GM04504 (cell line): Measurements from ENCODE around the gene RIC8A.
A peak's percentile ranks its signal among the peaks of the same experiment; 100 is the strongest.
"Not testable (repeated sequence)": the region's sequence is repeated elsewhere in the genome, so short reads cannot be mapped to it uniquely, and the experiment has no call there.

Experiments
- DNase-seq: peaks from one replicate; pipeline ENCODE4 v3.0.0-alpha.2; 2012; ENCODE audit warnings: low read depth

RIC8A gene

DNA sequence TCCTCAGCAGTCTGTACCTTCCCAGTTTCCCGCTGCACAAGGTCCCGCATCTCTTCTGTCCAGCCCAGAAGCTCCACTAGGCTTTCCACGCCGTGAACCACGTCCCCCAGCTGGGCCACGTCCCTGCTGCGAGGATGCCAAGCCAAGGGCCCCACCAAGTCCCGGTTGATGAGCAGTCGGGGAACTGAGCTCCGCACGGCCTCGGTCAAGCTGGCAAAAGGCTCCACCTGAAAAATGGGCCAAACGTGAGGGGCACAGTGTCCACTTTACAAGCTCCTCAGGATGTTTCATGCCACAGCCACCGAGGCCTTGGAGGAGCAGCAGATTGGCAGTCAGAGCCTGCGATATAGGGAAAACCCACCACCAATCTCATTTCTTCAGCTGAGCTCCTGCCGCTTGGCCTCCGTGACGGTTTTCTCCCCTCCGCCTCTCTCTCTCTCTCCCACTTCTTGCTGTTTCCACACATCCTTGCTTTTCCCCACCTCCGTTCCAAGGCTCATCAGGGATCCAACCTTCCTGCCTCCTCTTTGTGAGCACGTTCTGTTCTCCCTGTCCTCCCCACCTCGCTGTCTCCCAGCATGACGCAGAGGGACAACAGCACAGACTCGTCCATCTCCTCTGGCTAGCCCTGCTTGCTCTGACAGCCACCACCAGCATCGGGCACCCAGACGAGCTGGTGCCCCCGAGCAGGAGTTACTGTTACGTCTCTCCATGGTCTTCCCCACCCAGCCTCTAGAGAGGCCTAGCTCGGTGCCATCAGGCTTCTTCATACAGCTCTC lies 11.5 kb downstream of the RIC8A start:
- DNase-seq, result no peak

DNA sequence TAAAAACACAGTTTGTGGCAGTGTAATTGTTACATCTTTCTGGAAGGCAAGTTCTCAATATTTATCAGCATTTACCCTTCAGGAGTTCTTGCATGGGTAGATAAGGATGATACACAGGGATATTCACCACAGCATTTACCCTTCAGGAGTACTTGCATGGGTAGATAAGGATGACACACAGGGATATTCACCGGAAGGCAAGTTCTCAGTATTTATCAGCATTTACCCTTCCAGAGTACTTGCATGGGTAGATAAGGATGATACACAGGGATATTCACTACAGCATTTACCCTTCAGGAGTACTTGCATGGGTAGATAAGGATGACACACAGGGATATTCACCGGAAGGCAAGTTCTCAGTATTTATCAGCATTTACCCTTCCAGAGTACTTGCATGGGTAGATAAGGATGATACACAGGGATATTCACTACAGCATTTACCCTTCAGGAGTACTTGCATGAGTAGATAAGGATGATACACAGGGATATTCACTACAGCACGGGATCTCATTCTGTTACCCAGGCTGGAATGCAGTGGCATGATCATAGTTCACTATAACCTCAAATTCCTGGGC lies 13.2 kb downstream of the RIC8A start:
- not testable (repeated sequence) for DNase-seq

DNA sequence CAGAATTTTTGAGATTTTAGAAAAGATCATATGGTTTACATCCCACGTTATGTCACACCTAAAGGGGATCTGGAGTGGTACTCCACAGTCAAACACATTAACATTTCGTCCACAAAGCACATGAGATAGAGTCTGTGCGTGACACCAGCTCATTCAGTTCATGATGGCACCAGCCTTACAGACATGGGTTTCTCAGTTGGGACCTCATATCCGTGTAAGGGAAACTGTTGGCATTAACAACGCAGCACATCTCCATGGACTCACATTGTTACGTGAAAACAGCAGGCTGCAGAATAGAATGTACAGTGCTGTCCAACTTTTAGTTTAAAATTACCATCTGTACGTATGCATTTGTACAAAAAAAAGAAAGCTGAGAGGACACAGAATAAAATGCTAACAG lies 14.0 kb downstream of the RIC8A start:
- no peak for DNase-seq

DNA sequence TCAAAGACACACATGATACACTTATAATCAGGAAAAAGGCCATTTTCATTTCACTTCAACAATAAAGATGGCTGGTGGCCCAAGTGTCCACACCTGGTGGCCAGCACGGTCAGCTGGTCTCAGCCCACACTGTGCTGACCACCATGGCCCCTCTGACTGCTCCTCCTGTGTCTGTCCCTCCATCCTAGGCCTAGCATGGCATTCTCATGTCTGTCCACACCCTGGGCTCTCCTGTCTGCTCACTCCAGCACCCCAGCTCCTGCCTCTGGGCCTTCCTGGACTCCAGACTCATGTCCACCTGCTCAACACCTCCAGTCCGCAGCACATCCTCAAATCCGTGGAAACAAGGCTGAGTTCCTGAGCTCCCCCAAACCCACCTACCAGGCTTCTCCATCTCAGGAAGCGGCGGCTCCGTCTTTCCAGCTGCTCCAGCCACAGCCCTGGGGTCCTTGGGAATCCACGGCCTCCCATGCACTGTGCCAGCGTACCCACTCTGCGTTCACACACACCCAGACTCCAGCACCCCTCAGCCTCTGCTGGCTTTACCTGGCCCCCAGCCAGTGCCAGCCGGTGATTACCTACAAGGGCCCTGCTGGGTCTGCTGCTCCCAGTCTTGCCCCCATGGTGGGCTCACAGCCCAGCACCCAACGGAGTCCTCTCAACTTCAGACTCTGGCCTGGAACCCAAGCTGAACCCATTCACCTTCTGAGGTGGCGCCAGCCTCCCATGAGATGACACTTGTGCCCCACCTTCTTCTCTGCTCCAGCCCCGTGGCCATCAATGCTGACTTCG lies 14.7 kb downstream of the RIC8A start:
- no peak for DNase-seq

DNA sequence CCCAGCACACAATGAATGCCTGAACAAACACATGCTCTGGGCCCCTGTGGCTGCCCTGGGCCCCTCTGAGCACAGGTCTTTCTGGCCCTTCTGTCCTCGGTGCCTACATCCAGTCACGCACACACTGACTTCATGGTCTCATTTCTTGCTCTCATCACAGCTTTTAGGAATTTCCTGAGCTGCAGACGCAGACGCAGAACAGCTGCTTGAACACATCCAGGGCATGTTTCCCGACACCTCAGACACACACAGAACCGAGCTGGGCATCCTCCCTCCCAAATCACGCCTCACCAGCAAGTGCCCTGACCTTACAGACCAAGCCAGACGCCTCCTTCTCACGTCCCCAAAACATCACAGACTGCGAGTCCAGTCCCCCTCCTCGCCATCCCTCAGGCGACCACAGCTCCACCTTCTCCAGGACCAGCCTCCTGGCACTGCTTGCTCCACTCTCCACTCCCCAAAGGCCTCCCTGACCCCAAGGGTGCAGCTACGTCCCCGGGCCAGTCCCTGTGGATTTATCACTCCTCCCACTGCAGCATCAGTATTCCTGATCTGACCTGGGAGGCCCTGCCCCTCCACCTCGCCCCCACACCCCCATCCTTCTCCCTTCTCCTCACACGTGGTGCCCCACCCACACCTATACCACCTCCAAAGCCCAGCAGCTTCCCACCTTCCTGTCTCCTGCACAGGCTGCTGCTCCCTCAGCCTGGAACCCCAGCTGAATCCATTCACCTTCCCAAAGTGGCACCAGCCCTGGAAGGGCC lies 15.7 kb downstream of the RIC8A start:
- no peak for DNase-seq

DNA sequence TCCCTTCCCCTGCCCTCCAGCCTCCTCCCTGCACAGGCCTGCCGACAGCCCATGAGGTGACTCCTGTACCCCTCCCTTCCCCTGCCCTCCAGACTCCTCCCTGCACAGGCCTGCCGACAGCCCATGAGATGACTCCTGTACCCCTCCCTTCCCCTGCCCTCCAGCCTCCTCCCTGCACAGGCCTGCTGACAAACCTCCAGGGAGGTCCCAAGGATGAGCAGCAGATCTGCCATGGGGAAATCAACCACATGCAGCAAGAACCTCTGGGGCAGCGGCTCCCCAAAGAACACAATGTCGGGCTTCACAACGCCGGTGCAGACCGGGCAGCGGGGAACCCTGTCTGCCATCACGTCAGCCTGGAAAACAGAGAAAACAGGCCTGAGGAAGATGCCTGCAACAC lies 16.4 kb downstream of the RIC8A start:
- no peak for DNase-seq

DNA sequence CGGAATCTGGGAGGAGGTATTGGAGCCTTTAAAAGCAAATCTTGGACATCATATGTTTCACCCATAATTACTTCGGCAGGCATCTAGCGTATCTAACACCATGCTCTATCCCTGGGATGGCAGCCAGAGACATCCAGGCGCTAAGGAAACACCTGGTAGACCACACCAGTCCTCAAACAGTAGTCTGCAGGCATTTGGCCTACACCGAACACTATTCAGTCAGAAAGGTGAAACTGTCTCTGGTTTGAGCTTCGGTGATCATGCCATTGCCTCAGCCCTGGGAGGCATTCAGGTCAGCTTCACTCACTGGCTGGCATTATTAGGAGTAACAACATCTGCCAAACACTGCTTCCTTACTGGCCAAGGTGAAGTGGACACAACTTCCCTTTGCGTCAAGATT lies 16.9 kb downstream of the RIC8A start:
- no peak for DNase-seq

DNA sequence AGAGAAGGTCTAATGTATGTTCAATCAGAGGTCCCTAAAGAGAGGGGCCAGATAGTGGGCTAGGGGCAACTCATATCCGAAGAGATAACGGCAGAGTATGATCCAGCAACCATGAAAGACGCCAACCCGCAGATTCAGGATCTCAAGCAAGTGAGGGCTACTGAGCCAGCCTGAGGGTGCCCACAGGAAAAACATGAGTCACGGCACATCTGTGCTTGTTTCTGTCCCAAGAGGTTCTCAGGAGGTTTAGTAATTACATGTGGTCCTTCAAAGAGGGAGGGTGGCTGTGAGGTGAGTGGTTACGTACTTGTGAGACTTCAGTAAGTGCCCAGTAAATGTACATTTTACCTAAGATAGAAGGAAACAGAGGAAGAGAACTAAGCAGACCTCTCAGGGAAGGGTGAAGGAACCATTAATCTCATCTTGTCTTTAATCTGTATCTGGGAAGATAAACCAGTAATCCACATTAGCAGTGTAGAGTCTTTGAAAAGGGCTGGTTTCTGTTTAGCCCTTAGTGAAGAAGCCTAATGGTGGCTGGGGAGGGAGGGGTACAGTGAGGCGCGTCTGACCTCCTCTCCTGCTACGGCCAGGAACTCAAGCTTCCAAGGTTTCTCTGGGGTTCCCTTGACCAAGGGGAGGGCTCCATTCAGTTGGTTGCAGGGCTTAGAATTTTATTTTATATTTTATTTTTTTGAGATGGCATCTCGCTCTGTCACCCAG lies 18.4 kb downstream of the RIC8A start:
- DNase-seq, result no peak

DNA sequence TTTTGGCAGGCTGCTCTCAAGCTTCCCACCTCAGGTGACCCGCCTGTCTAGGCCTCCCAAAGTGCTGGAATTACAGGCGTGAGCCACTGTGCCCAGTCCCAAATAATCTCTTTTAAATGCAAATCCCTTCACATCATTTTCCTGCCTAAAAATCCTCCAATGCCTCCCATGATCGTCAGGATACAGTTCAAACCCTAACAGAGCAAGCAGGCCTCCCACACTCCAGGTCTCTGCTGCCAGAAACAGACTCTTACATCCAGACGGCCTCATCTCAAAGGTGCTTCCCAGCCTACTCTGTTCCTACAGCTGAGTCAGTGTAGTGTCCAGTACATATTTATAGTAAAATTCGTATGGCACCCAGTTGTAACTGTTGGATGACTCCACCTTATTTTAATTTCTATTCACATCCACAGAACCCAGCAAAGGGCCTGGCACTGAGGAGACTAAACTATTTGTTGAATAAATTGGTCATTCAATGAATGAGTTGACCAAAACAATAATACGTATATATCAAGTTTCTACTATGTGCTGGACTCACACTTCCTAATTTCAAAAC lies 20.4 kb downstream of the RIC8A start:
- no peak for DNase-seq

DNA sequence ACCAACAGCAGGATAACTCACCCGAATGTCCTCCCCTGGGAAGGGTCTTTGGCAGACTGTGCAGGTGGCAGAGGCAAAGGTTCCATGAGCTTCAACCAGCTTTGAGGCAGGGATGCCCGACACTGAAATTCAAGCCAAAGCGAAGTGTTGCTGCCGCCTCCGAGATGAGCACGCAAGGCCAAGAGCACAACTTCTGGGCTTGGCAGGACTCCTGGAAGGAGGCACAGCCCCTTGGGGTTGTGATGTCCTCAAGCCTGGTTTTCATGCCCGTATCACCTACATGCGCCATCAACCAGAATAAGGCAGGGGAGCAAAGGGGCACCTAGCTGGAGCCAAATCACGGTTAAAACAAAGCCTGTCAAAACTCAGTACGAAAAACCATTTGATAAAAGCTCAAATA lies 22.9 kb downstream of the RIC8A start:
- DNase-seq, result no peak

DNA sequence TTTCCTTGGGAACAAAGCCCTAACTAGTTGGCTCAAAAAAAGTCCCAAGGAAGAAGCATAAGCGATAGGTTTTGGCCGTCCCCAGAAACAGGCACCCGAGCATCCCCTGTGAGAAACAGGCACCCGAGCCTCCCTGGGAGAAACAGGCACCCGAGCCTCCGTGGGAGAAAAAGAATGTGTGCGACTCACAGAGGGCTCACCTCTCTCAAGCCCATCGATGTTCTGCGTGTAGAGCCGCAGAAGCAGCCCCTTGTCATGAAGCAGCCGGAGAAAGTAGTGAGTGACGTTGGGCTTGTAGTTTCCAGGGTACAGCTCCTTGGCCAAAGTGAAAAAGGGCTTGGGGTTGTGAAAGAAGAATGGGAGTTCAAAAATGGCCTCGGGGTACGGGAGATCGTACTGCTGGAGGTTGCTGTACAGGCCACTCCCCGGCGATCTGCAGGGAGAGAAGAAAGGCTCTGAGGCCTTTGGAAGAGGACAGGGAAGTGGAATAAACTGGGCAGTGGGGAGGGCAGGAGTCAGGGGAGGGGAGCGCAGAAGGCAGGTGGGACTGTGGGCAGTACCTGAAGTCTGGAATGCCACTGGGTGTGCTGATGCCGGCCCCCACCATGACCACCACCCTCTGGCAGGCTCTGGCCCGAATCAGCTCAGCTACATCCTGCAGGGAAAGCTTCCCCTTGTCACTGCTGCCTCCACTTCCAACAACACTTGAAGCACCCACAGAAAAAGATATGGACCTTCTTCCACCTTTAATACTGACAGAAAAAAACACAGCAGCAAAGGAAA lies 25.5 kb downstream of the RIC8A start:
- no peak for DNase-seq

DNA sequence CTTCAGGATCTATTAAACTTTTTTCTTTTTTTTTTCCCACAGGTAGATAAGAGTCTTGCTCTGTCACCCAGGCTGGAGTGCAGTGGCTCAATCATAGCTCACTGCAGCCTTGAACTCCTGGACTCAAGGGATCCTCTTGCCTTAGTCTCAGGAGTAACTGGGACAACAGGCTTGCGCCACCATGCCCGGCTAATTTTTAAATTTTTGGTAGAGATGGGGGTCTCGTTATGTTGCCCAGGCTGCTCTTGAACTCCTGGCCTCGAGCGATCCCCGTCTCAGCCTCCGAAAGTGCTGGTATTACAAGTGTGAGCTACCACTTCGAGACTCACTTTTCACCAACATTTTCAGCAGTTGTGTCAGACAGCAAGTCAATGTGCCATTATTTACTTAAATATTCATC lies 27.7 kb downstream of the RIC8A start:
- DNase-seq, result no peak

DNA sequence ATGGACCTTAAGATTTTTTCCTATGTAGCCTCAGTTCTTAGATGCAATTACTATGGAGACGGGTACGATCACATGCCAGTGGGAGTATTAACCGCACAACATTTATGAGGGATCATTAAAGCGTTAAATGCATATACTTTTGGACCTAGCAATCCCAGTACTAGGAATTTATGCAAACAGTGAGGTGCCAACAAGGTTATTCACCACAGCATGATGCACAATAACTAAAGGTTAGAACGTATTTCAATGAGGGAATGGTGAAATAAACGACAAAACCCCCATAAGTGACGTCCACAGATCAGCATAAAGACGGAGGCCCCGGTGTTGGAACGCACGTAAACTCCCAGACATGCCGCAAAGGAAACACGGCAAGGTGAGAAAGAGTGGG lies 28.1 kb downstream of the RIC8A start:
- DNase-seq, result no peak

DNA sequence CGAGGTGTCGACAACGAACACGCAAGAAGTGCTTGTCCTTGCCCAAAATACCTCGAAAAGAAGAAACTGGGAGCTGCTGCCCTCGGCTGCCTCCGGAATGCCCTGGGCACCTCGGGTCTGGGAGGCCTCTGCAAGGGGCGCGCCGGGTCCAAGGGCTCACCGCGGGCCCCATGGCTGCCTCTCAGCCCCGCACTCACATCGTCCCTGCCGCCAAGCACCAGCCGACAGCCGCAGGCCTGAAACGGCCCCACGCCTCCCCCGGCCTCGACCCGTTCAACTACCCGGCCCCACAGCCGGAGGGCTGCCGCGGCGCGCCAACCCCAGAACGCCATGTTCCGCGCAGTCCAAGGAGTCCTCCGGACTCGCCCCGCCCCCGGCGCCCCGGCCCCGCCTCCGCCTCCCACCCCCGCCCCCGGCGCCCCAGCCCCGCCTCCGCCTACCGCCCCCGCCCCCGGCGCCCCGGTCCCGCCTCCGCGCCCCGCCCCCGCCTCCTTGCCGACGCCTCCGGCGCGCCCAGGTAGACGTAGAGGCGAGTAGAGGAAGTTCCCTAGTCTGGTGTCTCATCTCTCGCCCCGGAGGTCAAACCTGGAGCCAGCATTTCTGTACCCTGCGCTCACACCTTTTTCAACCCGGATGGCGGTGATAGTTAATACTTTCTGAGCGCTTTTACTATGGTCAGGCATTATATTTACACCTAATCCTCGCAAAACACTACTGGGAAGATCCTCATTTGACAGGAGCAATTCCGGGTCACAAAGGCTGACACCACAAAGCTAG lies 28.7 kb downstream of the RIC8A start, which contains the start of gene SIRT3:
Gene SIRT3, minus strand, starts transcription at position 346 of the 777 bp plus-strand sequence. Its CDS starts 14 bp downstream, at position 332.
- DNase-seq, result peak; percentile 61

DNA sequence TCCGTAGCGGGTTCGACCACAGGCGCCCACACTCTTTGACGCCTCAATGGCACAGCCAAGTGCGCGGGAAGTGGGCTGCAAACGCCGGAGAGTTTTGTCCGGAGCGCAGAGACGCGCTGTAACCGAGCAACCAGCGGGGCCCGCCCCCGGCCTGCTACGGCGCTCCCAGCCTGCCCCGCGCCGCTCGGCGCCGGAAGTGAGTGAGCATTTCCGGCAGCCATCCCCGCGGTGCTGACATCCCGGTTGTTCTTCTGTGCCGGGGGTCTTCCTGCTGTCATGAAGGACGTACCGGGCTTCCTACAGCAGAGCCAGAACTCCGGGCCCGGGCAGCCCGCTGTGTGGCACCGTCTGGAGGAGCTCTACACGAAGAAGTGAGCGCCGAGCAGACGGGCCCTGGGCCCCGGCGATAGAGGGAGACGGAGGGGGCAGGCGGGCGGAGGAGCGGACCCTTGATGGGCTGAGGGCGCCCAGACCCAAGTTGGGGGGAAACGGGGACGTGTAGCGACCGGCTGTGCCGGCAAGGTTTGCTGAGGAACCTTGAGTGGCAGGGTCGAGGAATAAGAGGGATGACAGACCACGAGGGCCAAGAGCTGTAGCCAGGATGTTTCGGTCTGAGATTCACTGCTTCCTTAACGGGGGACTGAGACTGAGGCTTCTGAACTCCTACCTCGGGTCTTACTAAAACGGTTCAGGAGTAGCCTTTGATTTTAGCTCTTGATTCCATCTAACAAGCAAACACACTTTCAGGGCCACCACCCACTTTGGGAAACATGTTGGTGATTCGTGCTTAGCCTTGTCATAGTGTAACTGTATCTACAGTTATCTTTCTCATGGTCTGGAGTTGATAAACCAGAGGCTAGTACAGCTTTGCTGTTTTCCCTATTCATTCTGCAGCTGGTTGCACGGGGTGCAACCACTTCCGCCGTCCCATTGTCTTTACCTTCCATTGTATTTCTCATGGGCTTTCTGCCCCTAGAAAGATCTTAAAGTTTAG lies 29.6 kb downstream of the RIC8A start, which contains the start of gene PSMD13:
Gene PSMD13, plus strand, starts transcription at position 203 of the 994 bp plus-strand sequence. Its CDS starts 74 bp downstream, at position 277.
- DNase-seq, result peak; percentile 53

DNA sequence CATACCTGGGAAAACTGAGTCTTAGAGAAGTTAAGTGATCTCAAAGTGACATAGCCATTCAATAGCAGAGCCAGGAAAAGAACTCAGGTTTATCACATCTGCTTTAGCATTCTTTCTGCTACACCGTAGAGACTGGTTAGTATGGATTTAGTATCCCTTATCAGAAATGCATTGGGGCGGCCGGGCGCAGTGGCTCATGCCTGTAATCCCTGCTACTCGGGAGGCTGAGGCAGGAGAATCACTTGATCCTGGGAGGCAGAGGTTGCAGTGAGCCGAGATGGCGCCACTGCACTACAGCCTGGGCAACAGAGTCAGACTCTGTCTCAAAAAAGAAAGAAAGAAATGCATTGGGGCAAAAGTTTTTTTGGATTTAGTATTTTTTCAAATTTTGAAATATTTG lies 30.8 kb downstream of the RIC8A start:
- not testable (repeated sequence) for DNase-seq

DNA sequence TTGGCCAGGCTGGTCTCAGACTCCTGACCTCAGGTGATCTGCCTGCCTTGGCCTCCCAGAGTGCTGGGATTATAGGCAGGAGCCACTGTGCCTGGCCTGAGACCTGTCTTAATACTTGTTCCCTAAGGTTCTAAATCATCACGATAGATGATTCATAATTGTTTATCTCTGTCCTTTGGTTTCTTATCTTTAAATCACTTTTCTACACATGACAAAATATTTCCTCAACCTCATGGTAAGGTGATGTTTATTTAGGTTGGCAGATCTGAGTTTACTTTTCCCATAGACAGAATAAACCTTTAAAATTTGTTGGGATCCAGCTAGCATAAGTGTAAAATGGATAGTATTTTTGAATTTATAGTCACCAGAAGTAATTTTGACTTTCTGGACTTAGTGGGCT lies 32.8 kb downstream of the RIC8A start:
- DNase-seq, result no peak

DNA sequence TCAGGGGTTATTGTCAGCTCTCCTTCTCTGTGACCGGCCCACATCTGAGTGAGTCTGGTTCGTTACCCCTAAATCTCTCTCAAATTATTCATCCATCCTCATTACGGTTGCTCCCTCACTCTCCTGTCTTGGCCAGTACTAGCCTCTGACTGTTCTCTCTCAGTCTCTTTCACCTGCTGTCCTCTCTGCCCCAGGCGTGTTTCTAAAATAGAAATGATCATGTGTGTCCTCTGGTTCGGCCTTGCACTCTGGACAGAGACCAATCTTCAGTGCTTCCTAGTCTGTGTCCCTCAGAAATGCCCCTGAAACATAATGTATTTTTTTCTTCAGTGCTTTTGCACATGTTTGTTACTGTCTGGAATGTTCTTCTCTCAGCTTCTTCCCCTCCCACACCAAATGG lies 34.1 kb downstream of the RIC8A start:
- DNase-seq, result no peak
